ENCODE results near the gene CD180. TPM values are rescaled to one million over a fixed set of nuclear protein-coding genes. Genes with fewer than 3 reads are reported as not detected.
A peak's percentile ranks its signal among the peaks of the same experiment; 100 is the strongest.

The CD180 gene
- total RNA-seq, 1 donor from 2014 or later = not detected

DNA sequence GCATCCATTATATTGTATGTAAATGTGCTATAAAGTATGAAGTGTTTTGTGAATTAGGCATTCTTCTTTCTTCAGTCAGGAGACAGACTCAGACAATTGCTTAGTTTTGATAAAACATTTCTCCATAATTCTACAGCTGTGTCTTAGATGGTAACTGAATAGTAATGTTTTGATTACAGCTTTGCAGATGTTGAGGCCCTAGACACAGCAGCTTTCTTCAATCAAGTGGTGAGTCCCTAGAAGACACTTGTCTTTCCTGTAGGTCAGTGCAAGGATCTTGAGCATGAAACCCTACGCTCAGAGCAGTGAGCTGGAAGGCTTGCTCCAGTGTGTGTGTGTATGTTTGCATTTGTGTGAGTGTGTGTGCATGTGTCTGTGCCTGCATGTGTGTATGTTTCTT, 46.8 kb upstream of the CD180 start:
- Mint-ChIP-seq H3K27ac (no peak overlapping the region), H3K36me3 (no peaks in the 10 kb centered on the region), H3K9me3 (no peaks in the 10 kb centered on the region), H3K4me1 (peaks cover 28% of the 10 kb centered on the region), H3K4me3 (no peak overlapping the region), H3K27me3 (ENCODE audit: low read depth) (no peaks in the 10 kb centered on the region)
- TF ChIP-seq, protein P1, sequence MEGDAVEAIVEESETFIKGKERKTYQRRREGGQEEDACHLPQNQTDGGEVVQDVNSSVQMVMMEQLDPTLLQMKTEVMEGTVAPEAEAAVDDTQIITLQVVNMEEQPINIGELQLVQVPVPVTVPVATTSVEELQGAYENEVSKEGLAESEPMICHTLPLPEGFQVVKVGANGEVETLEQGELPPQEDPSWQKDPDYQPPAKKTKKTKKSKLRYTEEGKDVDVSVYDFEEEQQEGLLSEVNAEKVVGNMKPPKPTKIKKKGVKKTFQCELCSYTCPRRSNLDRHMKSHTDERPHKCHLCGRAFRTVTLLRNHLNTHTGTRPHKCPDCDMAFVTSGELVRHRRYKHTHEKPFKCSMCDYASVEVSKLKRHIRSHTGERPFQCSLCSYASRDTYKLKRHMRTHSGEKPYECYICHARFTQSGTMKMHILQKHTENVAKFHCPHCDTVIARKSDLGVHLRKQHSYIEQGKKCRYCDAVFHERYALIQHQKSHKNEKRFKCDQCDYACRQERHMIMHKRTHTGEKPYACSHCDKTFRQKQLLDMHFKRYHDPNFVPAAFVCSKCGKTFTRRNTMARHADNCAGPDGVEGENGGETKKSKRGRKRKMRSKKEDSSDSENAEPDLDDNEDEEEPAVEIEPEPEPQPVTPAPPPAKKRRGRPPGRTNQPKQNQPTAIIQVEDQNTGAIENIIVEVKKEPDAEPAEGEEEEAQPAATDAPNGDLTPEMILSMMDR (IDR thresholded peaks at IDR 0.05; ENCODE audit: unreplicated experiment) = no peak
- DNase-seq (ENCODE audit: low spot score in 2 of 2, unreplicated experiment in 2 of 2) = no peak

DNA sequence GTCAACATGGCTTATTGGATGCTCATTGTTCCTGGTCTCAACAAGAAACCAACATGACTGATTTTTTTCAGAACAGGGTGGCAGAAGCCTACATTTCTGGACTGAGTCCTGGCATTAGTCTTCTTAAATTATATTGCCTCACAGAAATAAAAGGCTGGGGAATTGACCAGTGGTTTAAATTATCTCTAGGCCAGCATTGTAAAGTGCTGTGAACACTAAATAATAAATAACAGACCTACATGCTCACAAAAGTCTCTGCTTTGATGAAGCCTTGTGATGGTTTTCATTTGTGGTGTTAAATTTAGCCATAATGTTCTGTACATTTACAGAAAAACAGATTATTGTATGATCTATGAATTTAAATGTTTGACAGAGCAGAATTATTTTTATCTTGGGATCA, 44.7 kb upstream of the CD180 start:
- no peak overlapping the region for H3K4me3 Mint-ChIP-seq
- H3K9me3 Mint-ChIP-seq = no peaks in the 10 kb centered on the region
- TF ChIP-seq, protein P1 (IDR thresholded peaks at IDR 0.05; ENCODE audit: unreplicated experiment) = no peak
- no peak for DNase-seq (ENCODE audit: low spot score in 2 of 2, unreplicated experiment in 2 of 2)
- no peaks in the 10 kb centered on the region for H3K27me3 Mint-ChIP-seq (ENCODE audit: low read depth)
- H3K4me1 Mint-ChIP-seq = peaks cover 34% of the 10 kb centered on the region
- no peak overlapping the region for H3K27ac Mint-ChIP-seq
- H3K36me3 Mint-ChIP-seq = no peaks in the 10 kb centered on the region

DNA sequence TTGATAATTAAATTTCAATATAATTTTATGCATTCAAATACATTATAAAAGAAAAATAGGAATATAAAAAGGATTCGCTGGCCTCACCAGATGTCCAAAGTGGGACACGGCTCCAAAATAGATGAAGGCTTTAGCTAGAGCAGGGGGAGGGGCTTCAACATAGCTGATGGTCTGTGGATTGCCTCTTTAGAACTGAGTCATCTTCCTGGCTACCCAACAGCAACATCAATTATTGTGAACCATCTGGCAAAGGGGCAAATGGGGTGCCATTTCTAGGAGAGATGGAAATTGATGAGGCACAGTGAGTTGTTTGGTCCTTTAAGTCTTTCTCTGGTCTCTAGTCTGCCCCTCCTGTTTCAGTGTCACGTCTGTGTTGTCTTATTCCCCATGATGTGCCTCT, 44.2 kb upstream of the CD180 start:
- H3K4me1 Mint-ChIP-seq = peaks cover 34% of the 10 kb centered on the region
- no peak for DNase-seq (ENCODE audit: low spot score in 2 of 2, unreplicated experiment in 2 of 2)
- H3K27ac Mint-ChIP-seq = no peak overlapping the region

GRCh38 chr5:67240065-67240464, 43.5 kb upstream of the CD180 start:
- no peaks in the 10 kb centered on the region for H3K9me3 Mint-ChIP-seq
- no peak for DNase-seq (ENCODE audit: low spot score in 2 of 2, unreplicated experiment in 2 of 2)
- no peaks in the 10 kb centered on the region for H3K36me3 Mint-ChIP-seq
- no peak overlapping the region for H3K4me3 Mint-ChIP-seq
- H3K27me3 Mint-ChIP-seq (ENCODE audit: low read depth) = no peaks in the 10 kb centered on the region
- H3K4me1 Mint-ChIP-seq = peaks cover 35% of the 10 kb centered on the region
- H3K27ac Mint-ChIP-seq = no peak overlapping the region
- TF ChIP-seq, protein P1 (IDR thresholded peaks at IDR 0.05; ENCODE audit: unreplicated experiment) = no peak

More for the DNA sequence above, 44.2 kb upstream of the CD180 start:
- no peak overlapping the region for H3K4me3 Mint-ChIP-seq
- no peaks in the 10 kb centered on the region for H3K36me3 Mint-ChIP-seq
- H3K27me3 Mint-ChIP-seq (ENCODE audit: low read depth) = no peaks in the 10 kb centered on the region
- TF ChIP-seq, protein P1 (IDR thresholded peaks at IDR 0.05; ENCODE audit: unreplicated experiment) = no peak
- no peaks in the 10 kb centered on the region for H3K9me3 Mint-ChIP-seq

DNA sequence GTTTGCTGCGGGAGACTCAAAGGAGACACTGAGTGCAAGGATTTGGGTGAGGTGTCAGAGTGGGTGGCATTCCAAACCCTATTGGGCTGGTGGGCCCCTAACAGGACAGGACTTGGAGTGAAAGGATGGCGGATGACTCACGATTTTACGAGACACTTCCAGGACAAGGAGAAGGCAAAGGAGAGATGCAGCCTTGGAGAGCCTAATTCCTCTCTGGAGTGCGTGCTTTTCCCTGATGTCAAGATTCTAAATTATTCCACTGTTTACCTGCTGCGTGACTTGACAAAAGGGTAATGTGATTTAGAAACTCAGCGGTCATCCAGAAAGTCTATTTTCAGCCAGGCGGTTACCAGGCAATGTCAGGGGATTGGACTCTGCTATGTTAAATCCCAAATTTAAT, 41.6 kb upstream of the CD180 start:
- Mint-ChIP-seq H3K27me3 (ENCODE audit: low read depth) (no peaks in the 10 kb centered on the region), H3K9me3 (no peaks in the 10 kb centered on the region), H3K27ac (peak overlapping the region; percentile 40), H3K36me3 (no peaks in the 10 kb centered on the region), H3K4me3 (no peak overlapping the region), H3K4me1 (peaks cover 32% of the 10 kb centered on the region)
- DNase-seq (ENCODE audit: low spot score in 2 of 2, unreplicated experiment in 2 of 2) = no peak
- TF ChIP-seq, protein P1 (IDR thresholded peaks at IDR 0.05; ENCODE audit: unreplicated experiment) = no peak

Measured in mesothelial cell of epicardium (in vitro differentiated cells).